AG10803 (cell line): Measurements from ENCODE around the gene PTPN13.
A peak's percentile ranks its signal among the peaks of the same experiment; 100 is the strongest.

Source experiments
- DNase-seq: peaks from one replicate; pipeline ENCODE4 v3.0.0; 2010; ENCODE audit warnings: low read depth
- H3K4me3 ChIP-seq: 2 replicates; pipeline ENCODE4 v1.5.1; 2011; ENCODE audit warnings: mild to moderate bottlenecking, low read length, control low read depth
- TF ChIP-seq, protein P1 (sequence below): conservative IDR thresholded peaks from 2 replicates; pipeline ENCODE4 v1.5.1; 2011; ENCODE audit warnings: mild to moderate bottlenecking, low read length, control low read depth, inconsistent platforms

Gene PTPN13

DNA sequence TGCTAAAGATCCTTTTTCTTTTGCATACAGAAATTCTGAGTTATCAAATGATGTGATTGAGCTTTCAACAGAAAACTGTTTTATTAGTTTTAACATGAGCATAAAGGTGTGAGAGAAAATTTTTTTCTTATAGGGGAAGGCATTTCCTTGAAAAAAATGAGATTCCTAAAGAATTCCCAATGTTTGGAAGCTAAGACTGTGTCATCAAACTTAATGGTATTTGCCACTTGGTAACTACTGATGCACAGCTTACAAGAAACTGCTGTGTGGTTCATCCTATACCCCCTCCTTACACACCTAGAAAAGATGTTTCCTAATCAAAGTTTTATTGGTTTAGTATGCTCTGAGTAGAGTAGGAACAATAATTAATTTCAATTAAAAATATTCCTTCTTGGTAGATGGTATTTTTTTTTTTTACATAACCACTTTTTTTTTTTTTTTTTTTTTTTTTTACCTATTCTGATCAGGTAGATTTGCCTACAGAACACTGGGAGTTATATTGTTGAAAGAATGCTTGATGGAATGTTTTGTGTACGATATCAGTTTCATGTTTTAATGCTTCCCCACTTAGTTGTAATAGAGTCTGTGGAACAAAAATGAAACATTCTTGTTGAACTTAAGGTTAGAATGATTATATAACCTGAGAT, 6.0 kb downstream of the PTPN13 start:
- TF ChIP-seq, protein P1, sequence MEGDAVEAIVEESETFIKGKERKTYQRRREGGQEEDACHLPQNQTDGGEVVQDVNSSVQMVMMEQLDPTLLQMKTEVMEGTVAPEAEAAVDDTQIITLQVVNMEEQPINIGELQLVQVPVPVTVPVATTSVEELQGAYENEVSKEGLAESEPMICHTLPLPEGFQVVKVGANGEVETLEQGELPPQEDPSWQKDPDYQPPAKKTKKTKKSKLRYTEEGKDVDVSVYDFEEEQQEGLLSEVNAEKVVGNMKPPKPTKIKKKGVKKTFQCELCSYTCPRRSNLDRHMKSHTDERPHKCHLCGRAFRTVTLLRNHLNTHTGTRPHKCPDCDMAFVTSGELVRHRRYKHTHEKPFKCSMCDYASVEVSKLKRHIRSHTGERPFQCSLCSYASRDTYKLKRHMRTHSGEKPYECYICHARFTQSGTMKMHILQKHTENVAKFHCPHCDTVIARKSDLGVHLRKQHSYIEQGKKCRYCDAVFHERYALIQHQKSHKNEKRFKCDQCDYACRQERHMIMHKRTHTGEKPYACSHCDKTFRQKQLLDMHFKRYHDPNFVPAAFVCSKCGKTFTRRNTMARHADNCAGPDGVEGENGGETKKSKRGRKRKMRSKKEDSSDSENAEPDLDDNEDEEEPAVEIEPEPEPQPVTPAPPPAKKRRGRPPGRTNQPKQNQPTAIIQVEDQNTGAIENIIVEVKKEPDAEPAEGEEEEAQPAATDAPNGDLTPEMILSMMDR = no peak
- DNase-seq = no peak
- no peak overlapping the region for H3K4me3 ChIP-seq

DNA sequence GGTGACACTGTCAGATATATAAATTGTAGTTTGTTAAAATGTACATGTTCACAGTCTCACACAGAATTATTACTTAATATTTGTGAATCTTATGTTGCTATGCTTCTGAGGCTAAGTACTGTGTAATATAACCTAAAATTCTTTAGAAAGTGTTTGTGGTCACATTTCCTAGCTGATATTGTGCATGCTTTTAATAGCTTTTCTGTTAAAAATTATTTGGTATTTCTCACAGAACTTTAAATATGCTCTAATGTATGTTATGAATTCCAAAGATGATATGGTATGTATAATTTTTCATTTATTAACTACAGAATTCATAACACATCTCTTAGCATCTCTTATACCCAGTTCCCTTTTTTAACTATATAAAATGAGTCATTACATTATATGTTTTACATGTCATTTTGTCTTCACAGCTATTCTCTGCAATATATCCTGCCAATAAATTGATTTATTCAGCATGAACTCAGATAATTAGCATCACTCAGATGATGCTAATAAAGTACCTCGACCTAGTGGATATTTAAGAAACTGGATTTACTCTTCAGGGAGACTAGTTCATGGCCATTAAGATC, 9.3 kb downstream of the PTPN13 start:
- H3K4me3 ChIP-seq = no peak overlapping the region
- TF ChIP-seq, protein P1 = no peak
- no peak for DNase-seq

DNA sequence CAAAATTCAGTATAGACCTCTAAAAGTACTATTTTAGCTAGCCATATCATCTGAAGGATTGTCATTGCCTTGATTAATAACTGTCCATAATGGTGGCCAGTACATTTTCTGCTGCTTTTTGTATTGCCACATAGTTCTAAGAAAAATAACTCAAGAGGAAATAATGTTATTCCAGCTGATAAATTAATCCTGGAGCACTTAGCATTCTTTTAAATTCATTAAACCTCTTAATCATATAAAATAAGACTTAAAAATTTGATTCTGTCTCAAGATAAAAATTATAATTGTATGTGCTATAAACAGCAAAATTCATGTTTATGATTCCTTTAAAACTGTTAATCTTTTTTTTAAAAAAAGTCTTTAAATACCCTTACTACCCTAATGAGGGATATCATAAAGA, 12.7 kb downstream of the PTPN13 start:
- DNase-seq = no peak
- H3K4me3 ChIP-seq = no peak overlapping the region
- TF ChIP-seq, protein P1 = no peak

DNA sequence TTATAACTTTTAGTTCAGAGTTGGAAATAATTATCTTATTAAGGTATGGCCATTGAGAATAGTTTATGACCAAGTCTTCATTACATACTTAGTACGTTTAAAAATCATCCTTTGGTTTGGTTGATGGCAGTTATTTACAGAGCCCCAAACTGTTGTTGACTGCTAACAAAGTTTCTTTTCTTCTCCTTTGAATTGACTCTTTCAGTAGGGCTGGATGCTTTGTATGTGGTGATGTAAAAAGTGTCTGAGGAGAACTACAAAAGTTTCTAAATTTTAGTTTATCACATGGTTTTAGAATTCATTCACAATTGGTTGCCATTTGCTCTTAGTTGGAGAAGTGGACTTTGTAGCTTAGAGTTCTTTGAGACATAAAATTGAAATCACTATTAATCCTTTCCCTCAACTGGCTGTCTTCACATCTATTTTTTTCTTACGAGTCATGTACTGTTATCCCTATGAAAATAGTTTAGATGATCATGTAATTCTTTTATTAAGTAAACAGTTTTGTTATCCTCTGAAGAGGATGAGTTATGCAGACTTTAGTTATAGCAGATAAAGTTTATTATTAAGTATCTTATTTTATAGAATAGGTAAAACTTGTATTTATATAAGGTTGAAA, 14.8 kb downstream of the PTPN13 start:
- no peak overlapping the region for H3K4me3 ChIP-seq
- no peak for DNase-seq
- TF ChIP-seq, protein P1 = no peak

DNA sequence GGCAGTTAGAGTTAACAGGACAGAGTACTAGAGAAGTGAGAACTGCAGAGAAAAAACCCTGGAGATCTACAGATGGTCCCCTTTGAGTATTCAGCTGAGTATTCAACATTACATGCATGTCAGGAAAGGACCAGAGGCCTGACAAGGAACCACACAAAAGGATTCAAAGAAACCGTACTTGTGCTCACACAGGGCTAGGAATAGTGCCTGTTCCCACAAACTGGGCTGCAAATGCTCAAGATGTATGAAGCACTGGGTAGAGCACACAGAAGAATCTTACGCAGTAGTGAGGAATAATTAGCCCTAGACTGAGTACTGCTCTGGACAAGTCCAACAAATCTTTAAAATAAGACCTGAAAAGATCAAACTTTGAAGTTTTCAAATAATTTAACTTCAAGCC, 17.6 kb downstream of the PTPN13 start:
- TF ChIP-seq, protein P1 = no peak
- H3K4me3 ChIP-seq = no peak overlapping the region
- no peak for DNase-seq

DNA sequence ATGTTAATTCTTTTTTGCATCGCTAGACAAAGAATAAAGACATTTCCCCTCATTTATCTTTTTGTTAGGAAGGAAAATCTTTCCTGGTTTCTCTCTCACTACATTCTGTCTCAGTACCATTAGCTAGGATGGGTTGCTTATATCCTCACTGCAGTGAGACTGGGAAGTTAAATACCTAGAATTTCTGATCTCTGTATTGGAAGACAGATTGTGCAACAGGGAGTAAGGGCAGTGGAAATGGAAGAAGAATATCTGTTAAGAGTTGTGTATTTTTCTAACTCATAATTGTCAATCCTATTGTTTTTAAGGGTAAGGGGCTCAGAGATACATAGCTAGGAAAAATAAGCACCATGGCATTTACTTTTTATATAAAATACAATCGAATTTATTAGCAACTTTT, 19.6 kb downstream of the PTPN13 start:
- TF ChIP-seq, protein P1 = no peak
- peak; percentile 18 for DNase-seq
- no peak overlapping the region for H3K4me3 ChIP-seq

DNA sequence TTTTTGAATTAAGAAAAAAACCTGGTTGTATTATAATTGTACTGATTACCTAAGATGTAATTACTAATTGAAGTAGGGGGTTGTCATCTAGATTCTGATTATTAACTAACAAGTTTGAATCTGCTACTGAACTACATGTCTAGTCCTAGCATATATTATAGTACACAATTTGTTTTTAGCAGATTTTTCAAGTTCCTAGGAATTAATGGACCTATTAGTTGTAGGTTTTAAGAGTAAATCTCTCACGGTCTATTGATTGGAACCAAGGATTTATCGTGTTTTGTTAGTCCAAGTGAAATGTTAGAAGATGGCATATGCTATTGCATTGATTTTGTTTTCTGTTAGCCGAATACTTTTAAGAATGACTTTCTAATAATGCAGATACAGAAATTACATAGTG, 20.8 kb downstream of the PTPN13 start:
- TF ChIP-seq, protein P1 = no peak
- no peak for DNase-seq
- no peak overlapping the region for H3K4me3 ChIP-seq
